HG03103 (cell line): ENCODE results near the gene TNNI3K.

Experiments
- ATAC-seq: cut with Tn5 transposase; IDR thresholded peaks from one replicate; pipeline ENCODE4 v1.9.1; 2021; ENCODE audit warnings: low read depth; ENCODE audit not compliant: unreplicated experiment

TNNI3K gene

GRCh38 chr1:74280642-74281396, 45.6 kb downstream of the TNNI3K start:
- no peak for ATAC-seq

- no peak for ATAC-seq
These were observed 51.2 kb downstream of the TNNI3K start for GRCh38 chr1:74286414-74286813.

GRCh38 chr1:74314438-74314837, 79.3 kb downstream of the TNNI3K start:
- ATAC-seq, result no peak

GRCh38 chr1:74316302-74316701, 81.1 kb downstream of the TNNI3K start:
- no peak for ATAC-seq

- ATAC-seq, result no peak
These were observed 82.5 kb downstream of the TNNI3K start for GRCh38 chr1:74317663-74318062.

GRCh38 chr1:74323937-74324473, 88.8 kb downstream of the TNNI3K start:
- no peak for ATAC-seq

- no peak for ATAC-seq
These were observed 89.7 kb downstream of the TNNI3K start for GRCh38 chr1:74324684-74325448.

- no peak for ATAC-seq
These were observed 93.7 kb downstream of the TNNI3K start for GRCh38 chr1:74328851-74329250.

- no peak for ATAC-seq
These were observed 98.1 kb downstream of the TNNI3K start for GRCh38 chr1:74333244-74333643.

- ATAC-seq, result no peak
These were observed 99.0 kb downstream of the TNNI3K start for GRCh38 chr1:74334147-74334546.

GRCh38 chr1:74340656-74341055, 105.5 kb downstream of the TNNI3K start:
- ATAC-seq, result no peak

- no peak for ATAC-seq
These were observed 106.6 kb downstream of the TNNI3K start for GRCh38 chr1:74341702-74342339.

- no peak for ATAC-seq
These were observed 108.0 kb downstream of the TNNI3K start for GRCh38 chr1:74343216-74343615.

- ATAC-seq, result no peak
These were observed 109.2 kb downstream of the TNNI3K start for GRCh38 chr1:74344387-74344786.

- no peak for ATAC-seq
These were observed 121.3 kb downstream of the TNNI3K start for GRCh38 chr1:74356493-74356892.

- ATAC-seq, result no peak
These were observed 122.0 kb downstream of the TNNI3K start for GRCh38 chr1:74357150-74357549.

- ATAC-seq, result no peak
These were observed 122.6 kb downstream of the TNNI3K start for GRCh38 chr1:74357756-74358155.

GRCh38 chr1:74362691-74363090, 127.5 kb downstream of the TNNI3K start:
- no peak for ATAC-seq

GRCh38 chr1:74363220-74363619, 128.0 kb downstream of the TNNI3K start:
- no peak for ATAC-seq

- no peak for ATAC-seq
These were observed 132.1 kb downstream of the TNNI3K start for GRCh38 chr1:74367175-74367813.

- ATAC-seq, result no peak
These were observed 133.1 kb downstream of the TNNI3K start for GRCh38 chr1:74368335-74368734.
